Astrocyte (in vitro differentiated cells and primary cell): ENCODE data around the gene GPN2.

Experiments used
- CTCF ChIP-seq: IDR thresholded peaks from 2 replicates; pipeline ENCODE4 v1.5.1; 2011; ENCODE audit warnings: low read depth, mild to moderate bottlenecking, inconsistent platforms, low read length, moderate library complexity; ENCODE audit not compliant: insufficient read depth
- EZH2 ChIP-seq: IDR thresholded peaks from 2 replicates; pipeline ENCODE4 v1.6.1; 2012; ENCODE audit warnings: mild to moderate bottlenecking, low read length, inconsistent platforms; ENCODE audit not compliant: insufficient read depth

- TF ChIP-seq CTCF = no peak
- TF ChIP-seq EZH2 = no peak
Measured at GRCh38 chr1:26915204-26915842, 25.2 kb upstream of the GPN2 start.
